H1 (cell line): ENCODE measurements around the gene NHS. TPM values are rescaled to one million over a fixed set of nuclear protein-coding genes. Genes with fewer than 3 reads are reported as not detected.

Experiments used
- CEBPB ChIP-seq: IDR thresholded peaks from 2 replicates; pipeline ENCODE4 v1.6.1; 2012; ENCODE audit warnings: low read depth, low read length
- GTF2F1 ChIP-seq: IDR thresholded peaks from 2 replicates; pipeline ENCODE4 v1.6.1; 2012; ENCODE audit warnings: low read depth, low read length, improper control_type of control experiment, borderline replicate concordance
- polyA plus RNA-seq, 7 experiments: library from polyadenylated mRNA; depleted of rRNA in 3 of 7; stranded (reverse) in 5 of 7; unstranded in 2 of 7; fragments of >200 nt in 5 of 7; fragments of 200-250 nt in 2 of 7; gene quantifications; 1 replicate in 5 of 7; 2 replicates in 1 of 7; 4 replicates in 1 of 7; pipeline versions ENCODE4 v1.2.1 to v1.2.3, GENCODE V29; 2011 to 2013; ENCODE audit warnings: missing spikeins in 2 of 7, mixed read lengths in 2 of 7
- total RNA-seq: library from RNA; stranded (reverse); fragmentation: NEBNext Ultra II Directional; extraction: Animal tissue kit (Norgen Biotek cat#: 25700); gene quantifications from 2 replicates; pipeline ENCODE4 v1.2.1, GENCODE V29; 2021

NHS gene
- total and polyA plus RNA-seq, 2 of the 8 experiments (the other 6 are each of a cell fraction or from before 2014, with no cell fraction given): 2.2 to 6.7 TPM

GRCh38 chrX:17470136-17470535 lies 95.1 kb downstream of the NHS start (continued):
- TF ChIP-seq CEBPB: no peak
- TF ChIP-seq GTF2F1: no peak
